Measurements from ENCODE around the gene SNAPC2.

- TF ChIP-seq, protein P1, sequence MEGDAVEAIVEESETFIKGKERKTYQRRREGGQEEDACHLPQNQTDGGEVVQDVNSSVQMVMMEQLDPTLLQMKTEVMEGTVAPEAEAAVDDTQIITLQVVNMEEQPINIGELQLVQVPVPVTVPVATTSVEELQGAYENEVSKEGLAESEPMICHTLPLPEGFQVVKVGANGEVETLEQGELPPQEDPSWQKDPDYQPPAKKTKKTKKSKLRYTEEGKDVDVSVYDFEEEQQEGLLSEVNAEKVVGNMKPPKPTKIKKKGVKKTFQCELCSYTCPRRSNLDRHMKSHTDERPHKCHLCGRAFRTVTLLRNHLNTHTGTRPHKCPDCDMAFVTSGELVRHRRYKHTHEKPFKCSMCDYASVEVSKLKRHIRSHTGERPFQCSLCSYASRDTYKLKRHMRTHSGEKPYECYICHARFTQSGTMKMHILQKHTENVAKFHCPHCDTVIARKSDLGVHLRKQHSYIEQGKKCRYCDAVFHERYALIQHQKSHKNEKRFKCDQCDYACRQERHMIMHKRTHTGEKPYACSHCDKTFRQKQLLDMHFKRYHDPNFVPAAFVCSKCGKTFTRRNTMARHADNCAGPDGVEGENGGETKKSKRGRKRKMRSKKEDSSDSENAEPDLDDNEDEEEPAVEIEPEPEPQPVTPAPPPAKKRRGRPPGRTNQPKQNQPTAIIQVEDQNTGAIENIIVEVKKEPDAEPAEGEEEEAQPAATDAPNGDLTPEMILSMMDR (IDR thresholded peaks at IDR 0.05): no peak
- TF ChIP-seq POLR2A (IDR thresholded peaks at IDR 0.05): no peak
Observed at GRCh38 chr19:7901337-7901736, 18.8 kb upstream of the SNAPC2 start.

All from thyroid gland (tissue), 4 donors.